Naive thymus-derived CD8-positive, alpha-beta T cell (primary cell): ENCODE measurements around the gene DLG1. TPM values are rescaled to one million over a fixed set of nuclear protein-coding genes. Genes with fewer than 3 reads are reported as not detected.
"Not testable (repeated sequence)": the region's sequence is repeated elsewhere in the genome, so short reads cannot be mapped to it uniquely, and the experiment has no call there.

Experiments
- ATAC-seq, 2 donors: fragments of 150-1000 bp; cut with Tn5 transposase in 1 of 2; sonication (Bioruptor Pico), chemical (Tn5 transposase) in 1 of 2; 1 replicate in 1 of 2; 2 replicates in 1 of 2; pipeline ENCODE4 v1.10.0; 2021; ENCODE audit warnings: mild to moderate bottlenecking in 2 of 2, moderate library complexity in 2 of 2
- POLR2A ChIA-PET: fragments of 350-600 bp; sonication (Branson Sonifier 250); formaldehyde crosslinking; loops from one replicate; lab custom pipeline; 2021; ENCODE audit warnings: antibody characterized with exemption; lab: Charles Lee
- DNase-seq, 10 donors: peaks; one replicate each; pipeline versions ENCODE4 v3.0.0 to v3.0.0-alpha.2; 2020 to 2022
- H3K27ac Mint-ChIP-seq, 10 donors: one replicate each; pipeline ENCODE4 v1.8.0; 2020 to 2022; ENCODE audit warnings: mild to moderate bottlenecking in 10 of 10, mixed read lengths in 10 of 10, moderate library complexity in 4 of 10, inconsistent platforms in 1 of 10
- H3K27me3 Mint-ChIP-seq, 5 donors: one replicate each; pipeline ENCODE4 v1.8.0; 2021 to 2022; ENCODE audit warnings: mixed read lengths in 5 of 5
- H3K36me3 Mint-ChIP-seq, 3 donors: one replicate each; pipeline ENCODE4 v1.8.0; 2020 to 2022; ENCODE audit warnings: mixed read lengths in 3 of 3, mild to moderate bottlenecking in 2 of 3, inconsistent platforms in 1 of 3
- H3K4me1 Mint-ChIP-seq, 4 donors: one replicate each; pipeline ENCODE4 v1.8.0; 2021 to 2022; ENCODE audit warnings: mixed read lengths in 4 of 4
- H3K4me3 Mint-ChIP-seq, 10 donors: one replicate each; pipeline ENCODE4 v1.8.0; 2020 to 2022; ENCODE audit warnings: mild to moderate bottlenecking in 10 of 10, mixed read lengths in 10 of 10, moderate library complexity in 6 of 10, inconsistent platforms in 1 of 10
- H3K9me3 Mint-ChIP-seq, 9 donors: one replicate each; pipeline ENCODE4 v1.8.0; 2020 to 2022; ENCODE audit warnings: mixed read lengths in 9 of 9, mild to moderate bottlenecking in 3 of 9, inconsistent platforms in 1 of 9, moderate library complexity in 1 of 9
- polyA plus RNA-seq, 3 donors: library from polyadenylated mRNA; unstranded; fragments of 300-500 nt; fragmentation: Illumina TruSeq; gene quantifications; one replicate each; pipeline ENCODE4 v1.2.3, GENCODE V29; 2021
- total RNA-seq, 8 experiments: library from RNA in 2 of 8; stranded (reverse) in 2 of 8; gene quantifications; one replicate each; pipeline ENCODE4 v1.2.3 and lab custom pipeline; 2021 to 2026

The DLG1 gene
- total and polyA plus RNA-seq, 5 experiments from 2014 or later = 23.5 to 87.1 (median 28.5) TPM

- no peak for DNase-seq
- Mint-ChIP-seq H3K4me1 (peaks cover 0 to 2% (median 0%) of the 10 kb centered on the region in 4 donors), H3K27ac (no peak overlapping the region), H3K4me3 (no peak overlapping the region), H3K36me3 (peaks cover 0 to 19% (median 0%) of the 10 kb centered on the region in 3 donors), H3K9me3 (no peaks in the 10 kb centered on the region), H3K27me3 (no peaks in the 10 kb centered on the region)
- POLR2A ChIA-PET = no interaction called here
- no peak for ATAC-seq
Observed at GRCh38 chr3:197040658-197041057, 257.8 kb downstream of the DLG1 start.

- no peak overlapping the region for H3K4me3 Mint-ChIP-seq
- peaks cover 0 to 5% (median under 1%) of the 10 kb centered on the region in 4 donors for H3K4me1 Mint-ChIP-seq
- H3K36me3 Mint-ChIP-seq = peaks cover 0 to 4% (median 0%) of the 10 kb centered on the region in 3 donors
- POLR2A ChIA-PET = no interaction called here
- no peaks in the 10 kb centered on the region for H3K9me3 Mint-ChIP-seq
- ATAC-seq = no peak
- peak overlapping the region in 6 of 10 donors; percentile 1 to 63 (median 8) for H3K27ac Mint-ChIP-seq
- H3K27me3 Mint-ChIP-seq = no peaks in the 10 kb centered on the region
- DNase-seq = no peak
Observed at GRCh38 chr3:197038679-197039462, 259.5 kb downstream of the DLG1 start.

- no peaks in the 10 kb centered on the region for H3K36me3 Mint-ChIP-seq
- H3K4me1 Mint-ChIP-seq = peaks cover 0 to 5% (median 3%) of the 10 kb centered on the region in 4 donors
- POLR2A ChIA-PET = no interaction called here
- no peak overlapping the region for H3K4me3 Mint-ChIP-seq
- DNase-seq = no peak
- ATAC-seq = no peak
- H3K9me3 Mint-ChIP-seq = no peaks in the 10 kb centered on the region
- peaks cover 0 to 9% (median 0%) of the 10 kb centered on the region in 5 donors for H3K27me3 Mint-ChIP-seq
- peak overlapping the region in 2 of 10 donors; percentile 23 to 49 for H3K27ac Mint-ChIP-seq
Observed at GRCh38 chr3:197035577-197035976, 262.8 kb downstream of the DLG1 start.

- H3K36me3 Mint-ChIP-seq, DNase-seq, POLR2A ChIA-PET, H3K27me3 Mint-ChIP-seq, ATAC-seq, H3K9me3 Mint-ChIP-seq, H3K4me1 Mint-ChIP-seq: not testable (repeated sequence)
- peak overlapping the region in 1 of 10 donors; percentile 1 for H3K4me3 Mint-ChIP-seq
- H3K27ac Mint-ChIP-seq = peak overlapping the region in 5 of 10 donors; percentile 6 to 75 (median 23)
Observed at GRCh38 chr3:197034778-197035177, 263.6 kb downstream of the DLG1 start.

- ATAC-seq, H3K4me3 Mint-ChIP-seq: not testable (repeated sequence)
- peak overlapping the region in 1 of 10 donors; percentile 13 for H3K27ac Mint-ChIP-seq
Observed at GRCh38 chr3:197033764-197034163, 264.6 kb downstream of the DLG1 start.

GRCh38 chr3:197031315-197032285, 266.8 kb downstream of the DLG1 start:
- no peaks in the 10 kb centered on the region for H3K36me3 Mint-ChIP-seq
- peak overlapping the region in 6 of 10 donors; percentile 9 to 65 (median 35) for H3K4me3 Mint-ChIP-seq
- DNase-seq (no peak), ATAC-seq (no peak)
- peak overlapping the region in 1 of 10 donors; percentile 56 for H3K27ac Mint-ChIP-seq
- H3K9me3 Mint-ChIP-seq = no peaks in the 10 kb centered on the region
- peaks cover 0 to 9% (median 0%) of the 10 kb centered on the region in 5 donors for H3K27me3 Mint-ChIP-seq
- POLR2A ChIA-PET = interaction anchor here (0.5 kb wide), 1 partner anchor 186 kb away, joined by 3 read pairs; no protein-coding TSS in a partner anchor
- peaks cover 0 to 14% (median 9%) of the 10 kb centered on the region in 4 donors for H3K4me1 Mint-ChIP-seq

More at GRCh38 chr3:197033764-197034163, 264.6 kb downstream of the DLG1 start:
- H3K9me3 Mint-ChIP-seq, H3K36me3 Mint-ChIP-seq, DNase-seq, POLR2A ChIA-PET, H3K27me3 Mint-ChIP-seq: not testable (repeated sequence)
- peaks cover 0 to 10% (median 8%) of the 10 kb centered on the region in 4 donors for H3K4me1 Mint-ChIP-seq

GRCh38 chr3:197030379-197031314, 267.8 kb downstream of the DLG1 start:
- H3K27me3 Mint-ChIP-seq = peaks cover 0 to 9% (median 0%) of the 10 kb centered on the region in 5 donors
- POLR2A ChIA-PET = interaction anchor here (0.5 kb wide), 1 partner anchor 185 kb away, joined by 3 read pairs; no protein-coding TSS in a partner anchor
- DNase-seq = no peak

GRCh38 chr3:197029511-197030167, 268.8 kb downstream of the DLG1 start, which contains the start of gene MELTF:
MELTF (minus strand) TSS chr3:197029817; CDS start chr3:197029702, 115 bp downstream.
- Mint-ChIP-seq H3K27ac (peak within 1 kb of the TSS in 6 of 10 donors; percentile 25 to 79 (median 44)), H3K4me3 (peak within 1 kb of the TSS; percentile 72 to 86 (median 78)), H3K27me3 (peaks cover 0 to 9% (median 2%) of the 10 kb centered on the region in 5 donors), H3K36me3 (peaks cover 0 to 1% (median 0%) of the 10 kb centered on the region in 3 donors), H3K4me1 (peaks cover 0 to 15% (median 7%) of the 10 kb centered on the region in 4 donors), H3K9me3 (no peaks in the 10 kb centered on the region)
- POLR2A ChIA-PET = interaction anchor here (1.6 kb wide), 1 partner anchor 22 kb away, joined by 3 read pairs; no protein-coding TSS in a partner anchor
- peak; percentile 92 to 93 for ATAC-seq
- peak in 9 of 10 donors; percentile 49 to 83 (median 72) for DNase-seq

More at GRCh38 chr3:197030379-197031314, 267.8 kb downstream of the DLG1 start:
- ATAC-seq = no peak
- Mint-ChIP-seq H3K9me3 (no peaks in the 10 kb centered on the region), H3K27ac (peak overlapping the region in 2 of 10 donors; percentile 56 to 79), H3K4me1 (peaks cover 0 to 14% (median 9%) of the 10 kb centered on the region in 4 donors), H3K4me3 (peak overlapping the region in 8 of 10 donors; percentile 9 to 80 (median 46)), H3K36me3 (no peaks in the 10 kb centered on the region)

- ATAC-seq (peak; percentile 37 to 39), DNase-seq (peak in 4 of 10 donors; percentile 12 to 20 (median 14))
- Mint-ChIP-seq H3K4me3 (peak overlapping the region; percentile 72 to 86 (median 78)), H3K27ac (peak overlapping the region in 6 of 10 donors; percentile 25 to 60 (median 44)), H3K36me3 (peaks cover 0 to 3% (median 0%) of the 10 kb centered on the region in 3 donors), H3K4me1 (peaks cover 0 to 19% (median 7%) of the 10 kb centered on the region in 4 donors), H3K9me3 (no peaks in the 10 kb centered on the region), H3K27me3 (peaks cover 0 to 9% (median 2%) of the 10 kb centered on the region in 5 donors)
- POLR2A ChIA-PET = interaction anchor here (1.6 kb wide), 1 partner anchor 22 kb away, joined by 3 read pairs; no protein-coding TSS in a partner anchor
Observed at GRCh38 chr3:197028728-197029510, 269.5 kb downstream of the DLG1 start.
